Measurements from ENCODE around the gene PLPPR1.

- TF ChIP-seq CTCF (IDR thresholded peaks at IDR 0.05) = no peak
- no peak for TF ChIP-seq POLR2AphosphoS5 (IDR thresholded peaks at IDR 0.05)
- no peak for TF ChIP-seq POLR2A (IDR thresholded peaks at IDR 0.05)
Observed at GRCh38 chr9:101081641-101082040, 53.1 kb downstream of the PLPPR1 start.

Data from transverse colon (tissue), 4 donors.